Measurements from ENCODE around the gene PCYT2.

DNA sequence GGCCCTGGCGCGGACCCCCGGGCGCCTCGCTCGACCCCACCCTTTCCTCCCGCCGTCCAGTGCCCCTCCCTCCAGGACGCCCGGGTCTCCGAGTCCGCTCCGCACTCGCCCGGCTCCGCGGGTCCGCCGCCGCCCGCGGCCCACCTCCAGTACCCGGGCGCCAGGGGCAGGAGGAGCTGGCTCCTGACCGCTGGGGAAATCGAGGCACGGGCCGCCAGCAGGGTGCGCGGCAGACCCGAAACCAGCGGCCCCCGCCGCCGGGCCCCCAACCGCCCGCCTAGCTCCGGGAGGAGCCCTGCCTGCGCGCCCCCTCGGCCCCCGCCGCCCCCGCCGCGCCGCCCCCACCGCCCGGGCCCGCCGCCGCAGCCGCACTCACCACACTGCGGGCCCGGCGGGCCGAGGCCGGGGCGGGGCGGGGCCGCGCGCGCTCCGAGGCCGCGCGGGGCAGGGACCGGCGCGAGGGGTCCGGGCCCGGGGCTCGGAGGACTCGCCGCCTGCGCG lies 16.0 kb upstream of the PCYT2 start:
- no peak for TF ChIP-seq PPARA (CRISPR knock-in tag; IDR thresholded peaks at IDR 0.05; ENCODE audit: borderline replicate concordance)
- no peak for TF ChIP-seq ARNTL (CRISPR knock-in tag; IDR thresholded peaks at IDR 0.05; ENCODE audit: borderline replicate concordance, low read depth)
- no peak for TF ChIP-seq ESRRG (CRISPR knock-in tag; IDR thresholded peaks at IDR 0.05)

All from SK-N-SH treated with all-trans-retinoic acid at 6 μM for 48 hours (cell line).